Measurements from ENCODE around the gene CABP2.
"Not testable (repeated sequence)": the region's sequence is repeated elsewhere in the genome, so short reads cannot be mapped to it uniquely, and the experiment has no call there.

CABP2 gene

DNA sequence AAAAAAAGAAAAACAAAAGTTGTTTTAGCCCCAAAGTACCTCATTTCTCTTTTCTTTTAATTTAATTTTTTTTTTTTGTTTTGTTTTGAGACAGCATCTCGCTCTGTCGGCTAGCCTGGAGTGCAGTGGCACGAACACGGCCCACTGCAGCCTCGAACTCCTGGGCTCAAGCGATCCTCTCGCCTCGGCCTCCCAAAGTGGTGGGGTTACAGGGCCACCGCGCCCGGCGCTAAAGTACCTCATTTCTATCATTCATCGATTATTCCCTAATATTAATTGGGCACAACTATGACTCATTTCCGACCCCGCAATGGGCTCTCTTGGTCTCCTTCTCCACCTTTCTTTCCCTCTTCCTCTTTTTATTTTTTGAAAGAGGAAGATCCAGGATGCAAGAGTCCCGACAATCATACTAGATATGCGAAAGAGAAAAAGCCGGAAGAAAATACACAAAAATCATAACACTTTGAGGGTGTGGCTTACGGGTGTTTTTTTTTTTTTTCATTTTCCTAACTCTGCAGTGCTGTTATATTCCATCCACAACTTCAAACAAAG lies 40.9 kb downstream of the CABP2 start:
- peak overlapping the region; percentile 73 to 85 for H3K4me3 ChIP-seq (ENCODE audit: low read depth in 1 of 2, low read length in 2 of 2)
- no peaks in the 10 kb centered on the region for H3K27me3 ChIP-seq (ENCODE audit: control insufficient read depth in 1 of 2, insufficient read depth in 2 of 2, low read length in 2 of 2)
- peak overlapping the region; percentile 81 for H3K27ac ChIP-seq (ENCODE audit: low read depth, low read length)
- H3K9ac ChIP-seq (ENCODE audit: low read depth in 1 of 2, low read length in 2 of 2) = peak overlapping the region; percentile 66 to 76
- peaks cover 14 to 36% of the 10 kb centered on the region in 2 donors for H3K4me1 ChIP-seq (ENCODE audit: control insufficient read depth in 1 of 2, insufficient read depth in 2 of 2, low read length in 2 of 2)
- peaks cover 0 to 3% of the 10 kb centered on the region in 2 donors for H3K36me3 ChIP-seq (ENCODE audit: control insufficient read depth in 1 of 2, insufficient read depth in 2 of 2, low read length in 2 of 2)
- no peaks in the 10 kb centered on the region for H3K9me3 ChIP-seq (ENCODE audit: control insufficient read depth in 1 of 2, low read length in 2 of 2)

DNA sequence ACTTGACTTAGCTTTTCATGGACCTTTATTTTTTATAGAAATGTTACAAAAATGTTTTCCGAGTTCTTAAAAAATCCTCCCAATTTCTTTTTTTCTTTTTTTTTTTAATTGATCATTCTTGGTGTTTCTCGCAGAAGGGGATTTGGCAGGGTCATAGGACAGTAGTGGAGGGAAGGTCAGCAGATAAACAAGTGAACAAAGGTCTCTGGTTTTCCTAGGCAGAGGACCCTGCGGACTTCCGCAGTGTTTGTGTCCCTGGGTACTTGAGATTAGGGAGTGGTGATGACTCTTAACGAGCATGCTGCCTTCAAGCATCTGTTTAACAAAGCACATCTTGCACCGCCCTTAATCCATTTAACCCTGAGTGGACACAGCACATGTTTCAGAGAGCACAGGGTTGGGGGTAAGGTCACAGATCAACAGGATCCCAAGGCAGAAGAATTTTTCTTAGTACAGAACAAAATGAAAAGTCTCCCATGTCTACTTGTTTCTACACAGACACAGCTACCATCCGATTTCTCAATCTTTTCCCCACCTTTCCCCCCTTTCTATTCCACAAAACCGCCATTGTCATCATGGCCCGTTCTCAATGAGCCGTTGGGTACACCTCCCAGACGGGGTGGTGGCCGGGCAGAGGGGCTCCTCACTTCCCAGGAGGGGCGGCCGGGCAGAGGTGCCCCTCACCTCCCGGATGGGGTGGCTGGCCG lies 45.7 kb downstream of the CABP2 start:
- H3K27ac ChIP-seq (ENCODE audit: low read depth, low read length); H3K4me3 ChIP-seq (ENCODE audit: low read depth in 1 of 2, low read length in 2 of 2); H3K36me3 ChIP-seq (ENCODE audit: control insufficient read depth in 1 of 2, insufficient read depth in 2 of 2, low read length in 2 of 2); H3K27me3 ChIP-seq (ENCODE audit: control insufficient read depth in 1 of 2, insufficient read depth in 2 of 2, low read length in 2 of 2); H3K9ac ChIP-seq (ENCODE audit: low read depth in 1 of 2, low read length in 2 of 2); H3K9me3 ChIP-seq (ENCODE audit: control insufficient read depth in 1 of 2, low read length in 2 of 2); H3K4me1 ChIP-seq (ENCODE audit: control insufficient read depth in 1 of 2, insufficient read depth in 2 of 2, low read length in 2 of 2): not testable (repeated sequence)

DNA sequence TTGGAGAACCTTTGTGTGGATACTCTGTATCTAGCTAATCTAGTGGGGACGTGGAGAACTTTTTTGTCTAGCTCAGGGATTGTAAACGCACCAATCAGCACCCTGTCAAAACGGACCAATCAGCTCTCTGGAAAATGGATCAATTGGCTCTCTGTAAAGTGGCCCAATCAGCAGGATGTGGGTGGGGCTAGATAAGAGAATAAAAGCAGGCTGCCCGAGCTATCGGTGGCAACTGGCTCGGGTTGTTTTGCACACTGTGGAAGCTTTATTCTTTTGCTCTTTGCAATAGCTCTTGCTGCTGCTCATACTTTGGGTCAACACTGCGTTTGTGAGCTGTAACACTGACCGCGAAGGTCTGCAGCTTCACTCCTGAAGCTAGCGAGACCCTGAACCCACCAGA lies 46.6 kb downstream of the CABP2 start:
- not testable (repeated sequence) for H3K4me3 ChIP-seq (ENCODE audit: low read depth in 1 of 2, low read length in 2 of 2); H3K27me3 ChIP-seq (ENCODE audit: control insufficient read depth in 1 of 2, insufficient read depth in 2 of 2, low read length in 2 of 2); H3K4me1 ChIP-seq (ENCODE audit: control insufficient read depth in 1 of 2, insufficient read depth in 2 of 2, low read length in 2 of 2); H3K9ac ChIP-seq (ENCODE audit: low read depth in 1 of 2, low read length in 2 of 2); H3K9me3 ChIP-seq (ENCODE audit: control insufficient read depth in 1 of 2, low read length in 2 of 2); H3K36me3 ChIP-seq (ENCODE audit: control insufficient read depth in 1 of 2, insufficient read depth in 2 of 2, low read length in 2 of 2); H3K27ac ChIP-seq (ENCODE audit: low read depth, low read length)

DNA sequence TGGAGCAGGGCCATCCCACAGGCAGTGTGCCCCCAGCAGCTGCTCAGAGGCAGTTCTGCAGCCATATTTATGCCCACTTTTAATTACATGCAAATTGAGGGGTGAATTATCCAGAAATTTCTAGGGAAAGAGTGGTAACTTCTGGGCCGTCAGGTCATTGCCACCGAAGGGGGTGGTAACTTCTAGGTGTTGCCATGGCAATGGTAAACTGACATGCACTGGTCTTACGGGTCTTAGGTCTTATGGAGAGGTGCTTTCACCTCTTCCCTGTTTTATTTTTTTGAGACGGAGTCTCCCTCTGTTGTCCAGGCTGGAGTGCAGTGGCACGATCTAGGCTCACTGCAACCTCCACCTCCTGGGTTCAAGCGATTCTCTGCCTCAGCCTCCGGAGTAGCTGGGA lies 50.4 kb downstream of the CABP2 start:
- Histone ChIP-seq H3K36me3 (ENCODE audit: control insufficient read depth in 1 of 2, insufficient read depth in 2 of 2, low read length in 2 of 2) (no peaks in the 10 kb centered on the region), H3K9ac (ENCODE audit: low read depth in 1 of 2, low read length in 2 of 2) (no peak overlapping the region), H3K9me3 (ENCODE audit: control insufficient read depth in 1 of 2, low read length in 2 of 2) (no peaks in the 10 kb centered on the region), H3K4me3 (ENCODE audit: low read depth in 1 of 2, low read length in 2 of 2) (no peak overlapping the region), H3K27ac (ENCODE audit: low read depth, low read length) (no peak overlapping the region), H3K4me1 (ENCODE audit: control insufficient read depth in 1 of 2, insufficient read depth in 2 of 2, low read length in 2 of 2) (peaks cover 6 to 10% of the 10 kb centered on the region in 2 donors), H3K27me3 (ENCODE audit: control insufficient read depth in 1 of 2, insufficient read depth in 2 of 2, low read length in 2 of 2) (no peaks in the 10 kb centered on the region)

DNA sequence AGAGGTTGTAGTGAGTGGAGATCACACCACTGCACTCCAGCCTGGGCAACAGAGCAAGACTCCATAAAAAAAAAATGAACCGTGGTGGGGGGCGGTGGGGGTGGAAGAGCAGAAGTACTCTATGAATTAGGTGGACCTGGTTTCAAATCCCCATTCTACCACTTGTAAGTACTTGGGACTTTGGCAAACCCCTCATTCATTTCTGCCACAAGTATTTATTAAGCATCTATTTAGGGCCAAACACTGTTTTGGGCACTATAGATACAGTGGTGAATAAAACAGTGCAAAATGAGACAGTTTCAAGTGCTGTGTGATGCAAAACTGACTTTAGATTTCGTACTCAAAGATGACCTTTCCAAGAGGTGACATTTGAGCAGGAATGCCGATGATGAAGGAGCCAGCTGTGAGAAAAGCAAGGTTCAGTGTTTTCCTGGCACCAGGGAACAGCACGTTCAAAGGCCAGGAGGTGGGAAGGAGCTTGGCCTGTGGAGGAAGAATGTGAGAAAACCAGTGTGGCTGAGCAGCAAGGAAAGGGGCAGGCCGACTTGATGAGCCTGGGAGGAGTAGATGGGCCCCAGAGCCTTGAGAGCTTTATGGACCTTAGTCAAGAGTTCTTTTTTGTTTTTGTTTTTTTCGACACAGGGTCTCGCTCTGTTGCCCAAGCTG lies 52.8 kb downstream of the CABP2 start:
- Histone ChIP-seq H3K27ac (ENCODE audit: low read depth, low read length) (no peak overlapping the region), H3K36me3 (ENCODE audit: control insufficient read depth in 1 of 2, insufficient read depth in 2 of 2, low read length in 2 of 2) (peaks cover 0 to 3% of the 10 kb centered on the region in 2 donors)

DNA sequence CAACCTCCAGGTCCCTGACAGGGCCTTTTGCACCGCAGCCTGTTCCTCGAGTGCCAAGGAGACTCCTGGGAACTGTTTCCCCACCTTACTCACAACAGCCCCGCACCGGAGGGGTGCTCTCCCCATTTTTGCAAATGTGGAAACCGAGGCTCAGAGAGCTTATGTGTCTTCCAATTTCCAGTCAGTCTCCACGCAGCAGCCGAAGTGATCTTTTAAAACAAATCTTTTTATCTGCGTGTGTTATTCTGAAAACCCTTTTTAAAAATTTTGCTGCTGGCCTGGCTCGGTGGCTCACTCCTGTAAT lies 53.8 kb downstream of the CABP2 start:
- H3K27ac ChIP-seq (ENCODE audit: low read depth, low read length) = peak overlapping the region; percentile 79
- no peaks in the 10 kb centered on the region for H3K27me3 ChIP-seq (ENCODE audit: control insufficient read depth in 1 of 2, insufficient read depth in 2 of 2, low read length in 2 of 2)
- H3K4me1 ChIP-seq (ENCODE audit: control insufficient read depth in 1 of 2, insufficient read depth in 2 of 2, low read length in 2 of 2) = peaks cover 15 to 21% of the 10 kb centered on the region in 2 donors
- H3K9me3 ChIP-seq (ENCODE audit: control insufficient read depth in 1 of 2, low read length in 2 of 2) = no peaks in the 10 kb centered on the region
- peak overlapping the region; percentile 78 to 85 for H3K9ac ChIP-seq (ENCODE audit: low read depth in 1 of 2, low read length in 2 of 2)
- peaks cover 0 to 3% of the 10 kb centered on the region in 2 donors for H3K36me3 ChIP-seq (ENCODE audit: control insufficient read depth in 1 of 2, insufficient read depth in 2 of 2, low read length in 2 of 2)
- H3K4me3 ChIP-seq (ENCODE audit: low read depth in 1 of 2, low read length in 2 of 2) = peak overlapping the region; percentile 79 to 86

More for the DNA sequence above, 52.8 kb downstream of the CABP2 start:
- Histone ChIP-seq H3K4me1 (ENCODE audit: control insufficient read depth in 1 of 2, insufficient read depth in 2 of 2, low read length in 2 of 2) (peaks cover 15 to 16% of the 10 kb centered on the region in 2 donors), H3K9ac (ENCODE audit: low read depth in 1 of 2, low read length in 2 of 2) (no peak overlapping the region), H3K9me3 (ENCODE audit: control insufficient read depth in 1 of 2, low read length in 2 of 2) (no peaks in the 10 kb centered on the region), H3K4me3 (ENCODE audit: low read depth in 1 of 2, low read length in 2 of 2) (no peak overlapping the region), H3K27me3 (ENCODE audit: control insufficient read depth in 1 of 2, insufficient read depth in 2 of 2, low read length in 2 of 2) (no peaks in the 10 kb centered on the region)

All from duodenal mucosa (tissue), 2 donors.